ENCODE results near the gene PDIA5. TPM values are rescaled to one million over a fixed set of nuclear protein-coding genes. Genes with fewer than 3 reads are reported as not detected.

The PDIA5 gene
- total RNA-seq, 1 donor from 2014 or later, result 6.0 TPM

GRCh38 chr3:123098426-123099330, 31.9 kb downstream of the PDIA5 start:
- Histone ChIP-seq H3K27me3 (ENCODE audit: low read depth) (no peaks in the 10 kb centered on the region), H3K36me3 (peaks cover 29% of the 10 kb centered on the region), H3K4me3 (no peak overlapping the region), H3K9me3 (replicated peaks) (no peaks in the 10 kb centered on the region), H3K27ac (replicated peaks) (no peak overlapping the region), H3K4me1 (peaks cover 44% of the 10 kb centered on the region)
- no peak for DNase-seq
- intact Hi-C loops (cut with micrococcal nuclease), result no loop called here
- TF ChIP-seq, protein P1, sequence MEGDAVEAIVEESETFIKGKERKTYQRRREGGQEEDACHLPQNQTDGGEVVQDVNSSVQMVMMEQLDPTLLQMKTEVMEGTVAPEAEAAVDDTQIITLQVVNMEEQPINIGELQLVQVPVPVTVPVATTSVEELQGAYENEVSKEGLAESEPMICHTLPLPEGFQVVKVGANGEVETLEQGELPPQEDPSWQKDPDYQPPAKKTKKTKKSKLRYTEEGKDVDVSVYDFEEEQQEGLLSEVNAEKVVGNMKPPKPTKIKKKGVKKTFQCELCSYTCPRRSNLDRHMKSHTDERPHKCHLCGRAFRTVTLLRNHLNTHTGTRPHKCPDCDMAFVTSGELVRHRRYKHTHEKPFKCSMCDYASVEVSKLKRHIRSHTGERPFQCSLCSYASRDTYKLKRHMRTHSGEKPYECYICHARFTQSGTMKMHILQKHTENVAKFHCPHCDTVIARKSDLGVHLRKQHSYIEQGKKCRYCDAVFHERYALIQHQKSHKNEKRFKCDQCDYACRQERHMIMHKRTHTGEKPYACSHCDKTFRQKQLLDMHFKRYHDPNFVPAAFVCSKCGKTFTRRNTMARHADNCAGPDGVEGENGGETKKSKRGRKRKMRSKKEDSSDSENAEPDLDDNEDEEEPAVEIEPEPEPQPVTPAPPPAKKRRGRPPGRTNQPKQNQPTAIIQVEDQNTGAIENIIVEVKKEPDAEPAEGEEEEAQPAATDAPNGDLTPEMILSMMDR (IDR thresholded peaks at IDR 0.05; ENCODE audit: borderline replicate concordance), result no peak

- no peak for DNase-seq
- Histone ChIP-seq H3K4me1 (peaks cover 44% of the 10 kb centered on the region), H3K9me3 (replicated peaks) (no peaks in the 10 kb centered on the region), H3K27me3 (ENCODE audit: low read depth) (no peaks in the 10 kb centered on the region), H3K4me3 (no peak overlapping the region), H3K27ac (replicated peaks) (no peak overlapping the region), H3K36me3 (peaks cover 29% of the 10 kb centered on the region)
- intact Hi-C loops (cut with micrococcal nuclease), result no loop called here
- TF ChIP-seq, protein P1 (IDR thresholded peaks at IDR 0.05; ENCODE audit: borderline replicate concordance), result no peak
Observed at GRCh38 chr3:123099331-123100192, 32.7 kb downstream of the PDIA5 start.

- no peak for DNase-seq
- Histone ChIP-seq H3K4me3 (no peak overlapping the region), H3K27me3 (ENCODE audit: low read depth) (no peaks in the 10 kb centered on the region), H3K4me1 (peaks cover 47% of the 10 kb centered on the region), H3K36me3 (peaks cover 36% of the 10 kb centered on the region), H3K27ac (replicated peaks) (no peak overlapping the region), H3K9me3 (replicated peaks) (no peaks in the 10 kb centered on the region)
- intact Hi-C loops (cut with micrococcal nuclease), result no loop called here
- TF ChIP-seq, protein P1 (IDR thresholded peaks at IDR 0.05; ENCODE audit: borderline replicate concordance), result no peak
Observed at GRCh38 chr3:123100193-123100776, 33.5 kb downstream of the PDIA5 start.

GRCh38 chr3:123102249-123102648, 35.4 kb downstream of the PDIA5 start:
- TF ChIP-seq, protein P1 (IDR thresholded peaks at IDR 0.05; ENCODE audit: borderline replicate concordance), result no peak
- H3K36me3 ChIP-seq, result peaks cover 54% of the 10 kb centered on the region
- H3K27ac ChIP-seq (replicated peaks), result no peak overlapping the region
- peaks cover 30% of the 10 kb centered on the region for H3K4me1 ChIP-seq
- no peak overlapping the region for H3K4me3 ChIP-seq
- DNase-seq, result no peak
- H3K27me3 ChIP-seq (ENCODE audit: low read depth), result no peaks in the 10 kb centered on the region
- H3K9me3 ChIP-seq (replicated peaks), result no peaks in the 10 kb centered on the region
- intact Hi-C loops (cut with micrococcal nuclease), result no loop called here

DNA sequence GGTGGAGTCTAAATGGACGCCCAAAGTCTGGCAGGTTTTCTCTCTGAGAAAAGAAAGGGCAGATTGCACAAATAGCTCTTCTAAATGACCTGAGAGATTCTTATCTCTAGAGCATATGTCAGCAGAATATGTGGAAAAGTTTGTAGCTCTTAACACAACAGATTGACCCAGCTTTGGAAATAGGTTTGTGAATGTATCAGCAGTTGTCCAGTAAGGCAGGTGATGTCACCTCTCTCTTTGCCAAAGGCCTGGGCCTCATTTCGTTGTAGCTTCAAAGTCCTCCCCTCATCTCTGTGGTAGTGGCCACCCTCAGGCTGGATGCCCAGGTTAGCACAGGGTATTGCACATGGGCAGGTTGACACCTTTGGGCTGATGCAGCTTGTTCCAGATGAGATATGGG, 36.0 kb downstream of the PDIA5 start:
- intact Hi-C loops (cut with micrococcal nuclease), result no loop called here
- Histone ChIP-seq H3K27me3 (ENCODE audit: low read depth) (no peaks in the 10 kb centered on the region), H3K36me3 (peaks cover 59% of the 10 kb centered on the region), H3K27ac (replicated peaks) (no peak overlapping the region), H3K9me3 (replicated peaks) (no peaks in the 10 kb centered on the region), H3K4me1 (peaks cover 24% of the 10 kb centered on the region), H3K4me3 (no peak overlapping the region)
- no peak for DNase-seq
- TF ChIP-seq, protein P1 (IDR thresholded peaks at IDR 0.05; ENCODE audit: borderline replicate concordance), result no peak
